Endothelial cell of umbilical vein (primary cell): ENCODE data around the gene ADORA2B. TPM values are rescaled to one million over a fixed set of nuclear protein-coding genes. Genes with fewer than 3 reads are reported as not detected.

Source experiments
- BruUV-seq: library from RNA; stranded (reverse); fragments of 400-500 nt; replicated peaks from 2 replicates; lab custom pipeline; 2021; lab: Mats Ljungman, UMichigan
- CTCF ChIA-PET: fragments of 300-600, 350-600 bp; sonication (Branson Sonifier 250); formaldehyde crosslinking; loops from one replicate; lab custom pipeline; 2021; ENCODE audit warnings: antibody characterized with exemption, inconsistent platforms; lab: Charles Lee
- POLR2A ChIA-PET: fragments of 300-600, 350-600 bp; sonication (Branson Sonifier 250); formaldehyde crosslinking; loops from one replicate; lab custom pipeline; 2021; ENCODE audit warnings: antibody characterized with exemption, inconsistent platforms; lab: Charles Lee
- DNase-seq: peaks from one replicate; pipeline ENCODE4 v3.0.0-alpha.2; 2011; ENCODE audit warnings: low read depth, low spot score
- FAIRE-seq: peaks from 2 replicates; lab custom pipeline; 2011; peaks lifted over from hg19 to GRCh38; lab: Jason Lieb, UNC
- H2AFZ ChIP-seq: 2 replicates; pipeline ENCODE4 v1.6.0; 2012; ENCODE audit warnings: low read depth, low read length, control low read depth, inconsistent platforms
- H3K27ac ChIP-seq: 2 replicates; pipeline ENCODE4 v1.5.1; 2011; ENCODE audit warnings: low read depth, mild to moderate bottlenecking, control low read depth, low read length, moderate library complexity; ENCODE audit not compliant: insufficient read depth
- H3K27me3 ChIP-seq, 2 experiments: 2 replicates each; pipeline versions ENCODE4 v1.6.0 to v1.6.1; 2011; ENCODE audit warnings: low read length in 2 of 2, mixed read lengths in 1 of 2; ENCODE audit not compliant: control insufficient read depth in 2 of 2, insufficient read depth in 2 of 2
- H3K36me3 ChIP-seq, 2 experiments: 2 replicates in 1 of 2; 3 replicates in 1 of 2; pipeline ENCODE4 v1.5.1; 2011; ENCODE audit warnings: low read length in 2 of 2, mild to moderate bottlenecking in 1 of 2, moderate library complexity in 1 of 2; ENCODE audit not compliant: control insufficient read depth in 2 of 2, insufficient read depth in 2 of 2; ENCODE audit errors: extremely low read depth in 1 of 2
- H3K4me1 ChIP-seq: 3 replicates; pipeline ENCODE4 v1.5.1; 2011; ENCODE audit warnings: mild to moderate bottlenecking, low read length; ENCODE audit not compliant: control insufficient read depth, insufficient read depth; ENCODE audit errors: extremely low read depth
- H3K4me2 ChIP-seq: 2 replicates; pipeline ENCODE4 v1.6.1; 2011; ENCODE audit warnings: low read length, control low read depth, mixed read lengths; ENCODE audit not compliant: insufficient read depth
- H3K4me3 ChIP-seq, 3 experiments: fragments of 200-600 bp in 1 of 3; sonication (generic), shearing (Covaris generic) in 1 of 3; replicated peaks in 1 of 3; 2 replicates each; pipeline ENCODE4 v1.5.1; 2011 to 2016; ENCODE audit warnings: control low read depth in 3 of 3, low read length in 3 of 3, mild to moderate bottlenecking in 2 of 3, inconsistent platforms in 1 of 3, low read depth in 1 of 3, moderate library complexity in 1 of 3; ENCODE audit not compliant: insufficient read depth in 1 of 3
- H3K79me2 ChIP-seq: 2 replicates; pipeline ENCODE4 v1.6.0; 2012; ENCODE audit warnings: low read length, inconsistent platforms; ENCODE audit not compliant: control insufficient read depth, insufficient read depth
- H3K9ac ChIP-seq: replicated peaks from 2 replicates; pipeline ENCODE3; 2011; ENCODE audit warnings: low read length, control low read depth; ENCODE audit not compliant: insufficient read depth; ENCODE audit errors: extremely low read depth
- H3K9me1 ChIP-seq: replicated peaks from 3 replicates; pipeline ENCODE4 v1.6.0; 2011; ENCODE audit warnings: mild to moderate bottlenecking, low read length; ENCODE audit not compliant: control insufficient read depth, insufficient read depth; ENCODE audit errors: extremely low read depth
- H3K9me3 ChIP-seq: replicated peaks from 2 replicates; pipeline ENCODE4 v1.5.1; 2012; ENCODE audit warnings: low read length, inconsistent platforms; ENCODE audit not compliant: control insufficient read depth, insufficient read depth
- H4K20me1 ChIP-seq: replicated peaks from 2 replicates; pipeline ENCODE3; 2011; ENCODE audit warnings: mild to moderate bottlenecking, low read length; ENCODE audit not compliant: control insufficient read depth, insufficient read depth; ENCODE audit errors: extremely low read depth
- EZH2 ChIP-seq: IDR thresholded peaks from 2 replicates; pipeline ENCODE4 v1.6.1; 2012; ENCODE audit warnings: borderline replicate concordance, low read depth, mild to moderate bottlenecking, moderate library complexity, low read length, inconsistent platforms; ENCODE audit not compliant: severe bottlenecking
- FOS ChIP-seq: IDR thresholded peaks from 2 replicates; pipeline ENCODE4 v1.6.1; 2011; ENCODE audit warnings: mild to moderate bottlenecking, low read length, moderate library complexity, borderline replicate concordance; ENCODE audit not compliant: insufficient read depth
- GATA2 ChIP-seq: IDR thresholded peaks from 2 replicates; pipeline ENCODE4 v1.7.0; 2011; ENCODE audit warnings: low read depth, mild to moderate bottlenecking, moderate library complexity, mixed read lengths, low read length; ENCODE audit not compliant: insufficient read length, insufficient read depth
- JUN ChIP-seq: IDR thresholded peaks from 2 replicates; pipeline ENCODE4 v1.6.1; 2011; ENCODE audit warnings: borderline replicate concordance, low read depth; ENCODE audit not compliant: insufficient read length, insufficient read depth
- MYC ChIP-seq: IDR thresholded peaks from one replicate; pipeline ENCODE4 v1.6.1; 2011; ENCODE audit warnings: mild to moderate bottlenecking, low read depth, low read length
- POLR2A ChIP-seq: IDR thresholded peaks from 2 replicates; pipeline ENCODE4 v1.6.1; 2012; ENCODE audit warnings: low read depth, mild to moderate bottlenecking, control low read depth, low read length
- POLR2AphosphoS5 ChIP-seq: IDR thresholded peaks from 2 replicates; pipeline ENCODE4 v1.6.1; 2012; ENCODE audit warnings: low read depth, mild to moderate bottlenecking, control low read depth, low read length, moderate library complexity; ENCODE audit not compliant: insufficient read depth
- dilution Hi-C: fragments of 300-500 bp; cut with MboI; formaldehyde crosslinking; loops from one replicate; pipeline ENCODE4 v1.15.0; 2019; ENCODE audit warnings: low sequenced_read_pairs; ENCODE audit not compliant: extremely low pct_ligation_motif_present
- intact Hi-C: fragments of 100-400 bp; cut with micrococcal nuclease; formaldehyde crosslinking; loops from one replicate; pipeline ENCODE4 v1.10.0; 2022
- polyA plus RNA-seq, 4 experiments: library from polyadenylated mRNA; depleted of rRNA in 3 of 4; stranded (reverse) in 3 of 4; unstranded in 1 of 4; fragments of >200 nt; gene quantifications; 2 replicates each; pipeline versions ENCODE4 v1.2.1 to v1.2.3, GENCODE V29; 2011 to 2012; ENCODE audit warnings: missing spikeins in 1 of 4
- total RNA-seq: library from RNA; stranded (reverse); gene quantifications from 2 replicates; pipeline ENCODE4 v1.2.3, GENCODE V29; 2021
- TF ChIP-seq, protein P1 (sequence below): IDR thresholded peaks from 2 replicates; pipeline ENCODE4 v1.6.1; 2011; ENCODE audit not compliant: insufficient read depth, insufficient read length
- TF ChIP-seq, protein P2 (sequence below), 2 donors: IDR thresholded peaks; 1 replicate in 1 of 2; 2 replicates in 1 of 2; pipeline ENCODE4 v1.5.1; 2011; ENCODE audit warnings: low read length in 2 of 2, mild to moderate bottlenecking in 2 of 2, moderate library complexity in 2 of 2, control low read depth in 1 of 2, inconsistent platforms in 1 of 2, low read depth in 1 of 2; ENCODE audit not compliant: insufficient read depth in 1 of 2; ENCODE audit errors: extremely low read depth in 1 of 2

The ADORA2B gene
- total and polyA plus RNA-seq, 2 donors (not counting 3 experiments of a cell fraction or from before 2014, with no cell fraction given), result 8.8 to 9.8 TPM

DNA sequence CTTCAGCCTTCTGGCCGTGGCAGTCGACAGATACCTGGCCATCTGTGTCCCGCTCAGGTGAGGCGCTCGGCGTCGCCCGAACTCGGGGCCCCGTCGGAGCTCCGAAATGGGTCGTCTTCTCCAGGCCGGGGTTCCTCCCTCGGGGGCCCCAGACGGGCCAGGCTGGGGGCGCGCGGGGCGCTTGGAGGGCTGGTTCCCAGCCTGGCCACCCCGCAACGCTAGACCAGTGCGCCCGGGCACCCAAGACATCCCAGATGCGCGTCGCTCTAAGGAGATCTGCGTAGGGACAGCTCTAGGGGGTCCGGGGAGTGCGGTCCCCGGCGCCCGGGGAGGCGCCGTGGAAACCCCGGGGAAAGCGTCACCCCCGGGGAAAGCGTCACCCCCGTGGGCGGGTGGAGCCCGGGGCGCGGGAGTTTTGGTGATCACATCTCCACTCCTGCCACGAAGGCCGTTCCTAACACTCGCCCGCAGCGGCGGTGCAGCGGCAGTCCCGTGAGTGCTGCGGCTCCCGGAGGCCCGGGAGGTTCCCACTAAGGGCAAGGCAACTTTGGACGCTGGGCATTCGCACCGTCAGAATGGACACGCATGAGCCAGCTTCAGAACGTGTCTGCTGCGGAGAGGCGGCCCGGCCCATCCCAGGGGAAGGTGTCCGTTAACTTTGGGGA, 729 bp downstream of the ADORA2B start:
- Histone ChIP-seq H3K79me2 (peaks cover 36% of the 10 kb centered on the region), H4K20me1 (no peaks in the 10 kb centered on the region), H2AFZ (peak overlapping the region; percentile 99), H3K27me3 (no peaks in the 10 kb centered on the region), H3K4me2 (peak overlapping the region; percentile 92), H3K9me1 (no peaks in the 10 kb centered on the region), H3K4me1 (peaks cover 26% of the 10 kb centered on the region), H3K36me3 (no peaks in the 10 kb centered on the region), H3K27ac (peak overlapping the region; percentile 70), H3K9me3 (no peaks in the 10 kb centered on the region), H3K4me3 (peak overlapping the region; percentile 33 to 67 (median 56)), H3K9ac (peak overlapping the region; percentile 76)
- intact Hi-C loops, result loop anchor here (1.0 to 2.0 kb wide), 5 partner anchors 13 to 685 kb away; no protein-coding TSS in a partner anchor
- DNase-seq, result no peak
- FAIRE-seq, result no peak
- CTCF ChIA-PET, result interaction anchor here (0.6 to 5.7 kb wide), 24 partner anchors 8 to 119 kb away, joined by 3 to 133 read pairs (median 4); partner anchors contain the start of genes TTC19 and ZSWIM7
- no TSS peak for BruUV-seq
- POLR2A ChIA-PET, result interaction anchor here (0.6 to 2.1 kb wide), 3 partner anchors 9 to 54 kb away, joined by 3 to 7 read pairs (median 6); partner anchors contain the start of genes TTC19 and ZSWIM7
- TF ChIP-seq FOS, result no peak
- TF ChIP-seq, protein P1, sequence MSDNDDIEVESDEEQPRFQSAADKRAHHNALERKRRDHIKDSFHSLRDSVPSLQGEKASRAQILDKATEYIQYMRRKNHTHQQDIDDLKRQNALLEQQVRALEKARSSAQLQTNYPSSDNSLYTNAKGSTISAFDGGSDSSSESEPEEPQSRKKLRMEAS, result no peak
- TF ChIP-seq POLR2A, result no peak
- TF ChIP-seq POLR2AphosphoS5, result no peak
- no peak for TF ChIP-seq JUN
- TF ChIP-seq GATA2, result no peak
- TF ChIP-seq, protein P2, sequence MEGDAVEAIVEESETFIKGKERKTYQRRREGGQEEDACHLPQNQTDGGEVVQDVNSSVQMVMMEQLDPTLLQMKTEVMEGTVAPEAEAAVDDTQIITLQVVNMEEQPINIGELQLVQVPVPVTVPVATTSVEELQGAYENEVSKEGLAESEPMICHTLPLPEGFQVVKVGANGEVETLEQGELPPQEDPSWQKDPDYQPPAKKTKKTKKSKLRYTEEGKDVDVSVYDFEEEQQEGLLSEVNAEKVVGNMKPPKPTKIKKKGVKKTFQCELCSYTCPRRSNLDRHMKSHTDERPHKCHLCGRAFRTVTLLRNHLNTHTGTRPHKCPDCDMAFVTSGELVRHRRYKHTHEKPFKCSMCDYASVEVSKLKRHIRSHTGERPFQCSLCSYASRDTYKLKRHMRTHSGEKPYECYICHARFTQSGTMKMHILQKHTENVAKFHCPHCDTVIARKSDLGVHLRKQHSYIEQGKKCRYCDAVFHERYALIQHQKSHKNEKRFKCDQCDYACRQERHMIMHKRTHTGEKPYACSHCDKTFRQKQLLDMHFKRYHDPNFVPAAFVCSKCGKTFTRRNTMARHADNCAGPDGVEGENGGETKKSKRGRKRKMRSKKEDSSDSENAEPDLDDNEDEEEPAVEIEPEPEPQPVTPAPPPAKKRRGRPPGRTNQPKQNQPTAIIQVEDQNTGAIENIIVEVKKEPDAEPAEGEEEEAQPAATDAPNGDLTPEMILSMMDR (IDR thresholded peaks at IDR 0.05; ENCODE audit: extremely low read depth in 1 of 2, insufficient read depth in 1 of 2, low read depth in 1 of 2, low read length in 2 of 2), result no peak
- no peak for TF ChIP-seq MYC
- TF ChIP-seq EZH2, result no peak
- dilution Hi-C loops, result no loop called here
